GM23248 (cell line): ENCODE data around the gene SCLT1.

Experiments used
- EZH2 ChIP-seq: fragments of 200-600 bp; sonication (generic); IDR thresholded peaks from 2 replicates; pipeline ENCODE4 v1.6.1; 2018; ENCODE audit warnings: antibody characterized with exemption, mild to moderate bottlenecking; ENCODE audit not compliant: insufficient read depth, poor library complexity, severe bottlenecking
- EZH2phosphoT487 ChIP-seq: fragments of 200-600 bp; sonication (generic); IDR thresholded peaks from 2 replicates; pipeline ENCODE4 v1.6.1; 2018; ENCODE audit warnings: antibody characterized with exemption, moderate library complexity, mild to moderate bottlenecking, low read depth; ENCODE audit not compliant: insufficient read depth

GRCh38 chr4:129037093-129037492 is 56.2 kb downstream of the SCLT1 start:
- TF ChIP-seq EZH2 (no peak), EZH2phosphoT487 (no peak)
